HEK293 (cell line): ENCODE results near the gene ZCCHC14.
"Not testable (repeated sequence)": the region's sequence is repeated elsewhere in the genome, so short reads cannot be mapped to it uniquely, and the experiment has no call there.

Experiments used
- CTCF ChIA-PET: fragments of 350-600 bp; formaldehyde crosslinking; extraction: SDS; loops from one replicate; lab custom pipeline; 2021; ENCODE audit warnings: antibody characterized with exemption; lab: Yijun Ruan, JAX
- POLR2A ChIA-PET: fragments of 300-600 bp; formaldehyde crosslinking; extraction: SDS; loops from one replicate; lab custom pipeline; 2020; ENCODE audit warnings: antibody characterized with exemption, inconsistent platforms; lab: Yijun Ruan, JAX
- H3K27ac ChIP-seq: fragments of 200-500 bp; sonication (Bioruptor generic); 2 replicates; pipeline ENCODE4 v1.5.1; 2014; ENCODE audit warnings: low read depth, low read length, control low read depth, inconsistent platforms; ENCODE audit errors: extremely low read depth
- H3K36me3 ChIP-seq, 2 experiments: fragments of 200-500 bp in 1 of 2; sonication (Bioruptor generic) in 1 of 2; 1 replicate in 1 of 2; 2 replicates in 1 of 2; pipeline ENCODE4 v1.5.1; 2014 to 2017; ENCODE audit warnings: inconsistent platforms in 2 of 2, low read length in 2 of 2; ENCODE audit not compliant: control insufficient read depth in 2 of 2, insufficient read depth in 1 of 2
- H3K4me1 ChIP-seq: fragments of 200-500 bp; sonication (Bioruptor generic); 2 replicates; pipeline ENCODE4 v1.5.1; 2014; ENCODE audit warnings: mild to moderate bottlenecking, low read length, inconsistent platforms; ENCODE audit not compliant: control insufficient read depth, insufficient read depth
- H3K4me3 ChIP-seq: 2 replicates; pipeline ENCODE4 v1.5.1; 2011; ENCODE audit warnings: low read depth, mild to moderate bottlenecking, control low read depth, low read length, moderate library complexity
- H3K9me3 ChIP-seq: fragments of 200-500 bp; sonication (Bioruptor generic); 2 replicates; pipeline ENCODE4 v1.5.1; 2014; ENCODE audit warnings: low read depth, low read length, inconsistent platforms; ENCODE audit not compliant: control insufficient read depth, insufficient read depth
- FEZF1 ChIP-seq: fragments of 450-650 bp; formaldehyde crosslinking; IDR thresholded peaks from 2 replicates; pipeline ENCODE4 v1.5.1; 2016; ENCODE audit warnings: missing biosample characterization, missing genetic modification characterization
- INSM2 ChIP-seq: fragments of 450-650 bp; formaldehyde crosslinking; IDR thresholded peaks from 2 replicates; pipeline ENCODE4 v1.5.1; 2016; ENCODE audit warnings: missing biosample characterization, missing genetic modification characterization
- KLF16 ChIP-seq: fragments of 450-650 bp; formaldehyde crosslinking; IDR thresholded peaks from 2 replicates; pipeline ENCODE4 v1.5.1; 2017; ENCODE audit warnings: missing biosample characterization, missing genetic modification characterization
- REPIN1 ChIP-seq: fragments of 450-650 bp; formaldehyde crosslinking; IDR thresholded peaks from 2 replicates; pipeline ENCODE4 v1.5.1; 2017; ENCODE audit warnings: missing biosample characterization, missing genetic modification characterization, low read depth
- SCRT2 ChIP-seq: fragments of 450-650 bp; formaldehyde crosslinking; IDR thresholded peaks from 2 replicates; pipeline ENCODE4 v1.5.1; 2016; ENCODE audit warnings: missing biosample characterization, missing genetic modification characterization
- ZEB2 ChIP-seq: fragments of 450-650 bp; formaldehyde crosslinking; IDR thresholded peaks from 2 replicates; pipeline ENCODE4 v1.5.1; 2016; ENCODE audit warnings: missing biosample characterization, missing genetic modification characterization
- ZFP37 ChIP-seq: fragments of 450-650 bp; formaldehyde crosslinking; IDR thresholded peaks from 2 replicates; pipeline ENCODE4 v1.5.1; 2016; ENCODE audit warnings: missing biosample characterization, missing genetic modification characterization
- ZFP41 ChIP-seq: fragments of 450-650 bp; formaldehyde crosslinking; IDR thresholded peaks from 2 replicates; pipeline ENCODE4 v1.5.1; 2016; ENCODE audit warnings: missing biosample characterization, missing genetic modification characterization, borderline replicate concordance
- ZNF114 ChIP-seq: fragments of 450-650 bp; formaldehyde crosslinking; IDR thresholded peaks from 2 replicates; pipeline ENCODE4 v1.5.0; 2017; ENCODE audit warnings: missing biosample characterization, missing genetic modification characterization
- ZNF121 ChIP-seq: fragments of 450-650 bp; formaldehyde crosslinking; IDR thresholded peaks from 2 replicates; pipeline ENCODE4 v1.5.1; 2016; ENCODE audit warnings: missing biosample characterization, missing genetic modification characterization
- ZNF132 ChIP-seq: fragments of 450-650 bp; formaldehyde crosslinking; IDR thresholded peaks from 2 replicates; pipeline ENCODE4 v1.5.1; 2017; ENCODE audit warnings: missing biosample characterization, missing genetic modification characterization, borderline replicate concordance
- ZNF221 ChIP-seq: fragments of 450-650 bp; formaldehyde crosslinking; IDR thresholded peaks from 2 replicates; pipeline ENCODE4 v1.5.1; 2017; ENCODE audit warnings: missing biosample characterization, missing genetic modification characterization, borderline replicate concordance
- ZNF366 ChIP-seq: fragments of 450-650 bp; formaldehyde crosslinking; conservative IDR thresholded peaks from 2 replicates; pipeline ENCODE4 v1.5.1; 2016; ENCODE audit warnings: missing biosample characterization, missing genetic modification characterization
- ZNF449 ChIP-seq: fragments of 450-650 bp; formaldehyde crosslinking; IDR thresholded peaks from 2 replicates; pipeline ENCODE4 v1.5.1; 2017; ENCODE audit warnings: missing biosample characterization, mild to moderate bottlenecking, missing genetic modification characterization, moderate library complexity
- ZNF501 ChIP-seq: fragments of 450-650 bp; formaldehyde crosslinking; IDR thresholded peaks from 2 replicates; pipeline ENCODE4 v1.5.1; 2016; ENCODE audit warnings: missing biosample characterization, missing genetic modification characterization
- ZNF521 ChIP-seq: fragments of 450-650 bp; formaldehyde crosslinking; IDR thresholded peaks from 2 replicates; pipeline ENCODE4 v1.5.1; 2017; ENCODE audit warnings: missing biosample characterization, mild to moderate bottlenecking, missing genetic modification characterization
- ZNF560 ChIP-seq: fragments of 450-650 bp; formaldehyde crosslinking; IDR thresholded peaks from 2 replicates; pipeline ENCODE4 v1.5.1; 2017; ENCODE audit warnings: missing biosample characterization, missing genetic modification characterization, borderline replicate concordance
- ZNF600 ChIP-seq: fragments of 450-650 bp; formaldehyde crosslinking; IDR thresholded peaks from 2 replicates; pipeline ENCODE4 v1.5.1; 2016; ENCODE audit warnings: missing biosample characterization, missing genetic modification characterization
- ZNF791 ChIP-seq: fragments of 450-650 bp; formaldehyde crosslinking; IDR thresholded peaks from 2 replicates; pipeline ENCODE4 v1.5.1; 2016; ENCODE audit warnings: missing biosample characterization, missing genetic modification characterization
- ZNF843 ChIP-seq: fragments of 450-650 bp; formaldehyde crosslinking; IDR thresholded peaks from 2 replicates; pipeline ENCODE4 v1.5.1; 2016; ENCODE audit warnings: missing biosample characterization, missing genetic modification characterization
- ZSCAN4 ChIP-seq: fragments of 450-650 bp; formaldehyde crosslinking; IDR thresholded peaks from 2 replicates; pipeline ENCODE4 v1.5.1; 2017; ENCODE audit warnings: missing biosample characterization, missing genetic modification characterization

ZCCHC14 gene

GRCh38 chr16:87515475-87516330 lies 22.9 kb upstream of the ZCCHC14 start:
- H3K4me3 ChIP-seq: no peak overlapping the region
- CTCF ChIA-PET: interaction anchor here (1.0 to 1.2 kb wide), 2 partner anchors 56 to 120 kb away, joined by 3 read pairs; no protein-coding TSS in a partner anchor
- no peaks in the 10 kb centered on the region for H3K36me3 ChIP-seq
- no peak overlapping the region for H3K27ac ChIP-seq
- H3K4me1 ChIP-seq: no peaks in the 10 kb centered on the region
- POLR2A ChIA-PET: interaction anchor here (0.6 kb wide), 1 partner anchor 199 kb away, joined by 5 read pairs; the partner anchor contains the start of gene C16orf95
- TF ChIP-seq ZEB2 (no peak), FEZF1 (no peak), ZNF600 (tag by site-specific recombination) (no peak), ZNF121 (tag by site-specific recombination) (no peak), ZNF221 (no peak), ZNF114 (tag by site-specific recombination) (no peak), ZNF843 (no peak), KLF16 (tag by site-specific recombination) (no peak), ZNF132 (no peak), ZNF560 (tag by site-specific recombination) (no peak), ZNF501 (no peak), ZNF366 (tag by site-specific recombination) (no peak), ZNF791 (tag by site-specific recombination) (no peak), ZSCAN4 (tag by site-specific recombination) (no peak), REPIN1 (tag by site-specific recombination) (no peak), ZFP37 (tag by site-specific recombination) (no peak), ZNF521 (tag by site-specific recombination) (no peak), ZFP41 (no peak)
- no peaks in the 10 kb centered on the region for H3K9me3 ChIP-seq

- H3K27ac ChIP-seq, H3K4me3 ChIP-seq, POLR2A ChIA-PET, H3K9me3 ChIP-seq, H3K36me3 ChIP-seq, H3K4me1 ChIP-seq: not testable (repeated sequence)
- CTCF ChIA-PET: interaction anchor here (0.6 kb wide), 1 partner anchor 15 kb away, joined by 3 read pairs; no protein-coding TSS in a partner anchor
Observed at GRCh38 chr16:87509778-87510177, 17.0 kb upstream of the ZCCHC14 start.

- POLR2A ChIA-PET: no interaction called here
- Histone ChIP-seq H3K27ac (no peak overlapping the region), H3K4me3 (no peak overlapping the region), H3K36me3 (no peaks in the 10 kb centered on the region)
- TF ChIP-seq INSM2 (tag by site-specific recombination) (no peak), ZNF449 (no peak), SCRT2 (tag by site-specific recombination) (peak; percentile 16; the same call in 1 of the 2 replicates)
- TF ChIP-seq, all 188 proteins: peak for 1
- CTCF ChIA-PET: no interaction called here
- no peaks in the 10 kb centered on the region for H3K4me1 ChIP-seq
- H3K9me3 ChIP-seq: no peaks in the 10 kb centered on the region
Observed at GRCh38 chr16:87507351-87508069, 14.7 kb upstream of the ZCCHC14 start.
